NCI-H748 (cell line): ENCODE measurements around the gene COL1A2.

ENCODE experiments used
- DNase-seq: peaks from one replicate; lab custom pipeline; 2025; ENCODE audit not compliant: unreplicated experiment; lab: John Stamatoyannopoulos, UW

COL1A2 gene

GRCh38 chr7:94432817-94433216 lies 38.1 kb downstream of the COL1A2 start:
- no peak for DNase-seq

DNA sequence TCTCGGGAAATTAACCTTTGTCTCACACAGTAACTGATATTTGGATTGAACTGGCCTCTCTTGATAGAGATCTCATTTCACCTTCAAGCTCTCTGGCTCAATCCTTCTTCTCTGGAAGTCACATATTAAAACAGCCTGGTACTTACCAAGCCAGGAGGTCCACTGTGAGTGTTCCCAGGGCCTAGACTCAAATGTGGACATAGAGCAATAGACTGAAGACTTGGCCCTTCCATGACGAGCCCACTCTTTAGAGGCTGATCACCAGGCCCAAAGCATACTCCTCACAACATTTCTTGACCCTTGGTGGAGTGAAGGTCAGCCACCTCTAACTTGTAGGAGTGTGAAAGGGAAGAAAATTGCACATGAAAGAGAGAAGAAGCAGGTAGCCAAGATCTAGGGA lies 38.5 kb downstream of the COL1A2 start:
- DNase-seq = no peak

DNA sequence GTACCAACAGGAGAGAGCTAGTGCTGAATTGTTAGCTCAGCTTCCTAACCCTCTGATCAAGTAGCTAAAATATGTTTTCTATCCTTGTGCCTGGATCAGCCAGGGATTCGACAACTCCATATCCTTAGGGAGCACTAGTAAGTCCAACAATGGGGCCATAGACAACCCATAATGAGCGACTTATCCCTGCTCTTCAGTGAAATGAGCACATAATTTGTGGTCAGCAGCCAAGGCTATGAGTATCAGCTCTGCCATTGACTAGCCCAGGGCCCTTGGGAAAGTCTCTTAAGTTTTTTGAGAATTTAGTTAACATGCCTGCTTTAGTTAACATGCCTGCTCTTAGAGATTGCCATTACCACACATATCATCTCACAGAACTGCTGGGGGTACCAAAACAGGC lies 39.3 kb downstream of the COL1A2 start:
- DNase-seq = no peak

- DNase-seq = peak; percentile 79
These were observed 41.4 kb downstream of the COL1A2 start for GRCh38 chr7:94436018-94436604.

DNA sequence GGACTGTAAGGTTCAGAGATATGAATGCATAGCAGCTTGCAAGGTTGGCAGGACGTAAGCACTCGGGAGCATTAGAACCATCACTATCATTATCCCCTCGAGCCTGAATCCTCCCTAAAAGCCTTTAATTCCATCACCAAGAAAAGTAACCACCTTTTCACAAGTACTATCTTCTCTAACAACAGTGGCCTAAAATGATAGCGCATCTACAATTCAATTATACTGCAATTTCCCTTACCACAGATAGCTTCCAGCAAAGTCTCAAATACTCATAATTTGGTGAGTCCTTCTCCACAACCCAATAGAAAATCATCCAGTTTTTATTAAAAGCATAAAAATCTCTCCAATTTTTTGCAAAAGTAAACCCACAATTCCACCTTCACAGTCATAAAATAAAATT lies 42.0 kb downstream of the COL1A2 start:
- no peak for DNase-seq

GRCh38 chr7:94439893-94440381 lies 45.2 kb downstream of the COL1A2 start:
- DNase-seq = peak; percentile 41

- DNase-seq = peak; percentile 75
These were observed 45.9 kb downstream of the COL1A2 start for GRCh38 chr7:94440451-94441039.

- no peak for DNase-seq
These were observed 46.4 kb downstream of the COL1A2 start for GRCh38 chr7:94441138-94441537.

GRCh38 chr7:94442639-94443038 lies 47.9 kb downstream of the COL1A2 start:
- no peak for DNase-seq

GRCh38 chr7:94444813-94445212 lies 50.1 kb downstream of the COL1A2 start:
- DNase-seq = peak; percentile 75

DNA sequence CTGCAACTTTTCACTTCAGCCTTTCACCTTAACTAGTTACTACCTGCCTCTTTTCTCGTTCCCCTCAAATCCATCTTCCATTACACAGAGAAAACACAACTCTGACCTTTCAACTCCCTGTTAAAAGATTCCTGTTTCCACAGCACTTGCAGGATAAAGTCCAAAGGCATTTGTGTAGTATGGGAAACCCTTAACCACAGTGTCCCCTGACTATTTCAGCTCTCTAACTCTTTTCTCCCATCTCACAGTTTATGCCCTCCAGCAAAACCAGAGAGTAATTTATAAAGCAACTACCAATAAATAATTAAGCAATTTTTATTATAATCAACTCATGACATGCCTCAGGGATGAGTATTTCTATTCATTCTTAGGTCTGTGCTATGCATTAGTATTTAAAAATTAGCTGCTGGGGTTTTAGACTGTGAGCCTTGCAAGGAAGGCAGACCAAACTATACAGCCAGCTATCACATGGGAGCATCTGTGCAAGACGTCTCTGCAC lies 51.0 kb downstream of the COL1A2 start:
- peak; percentile 27 for DNase-seq

DNA sequence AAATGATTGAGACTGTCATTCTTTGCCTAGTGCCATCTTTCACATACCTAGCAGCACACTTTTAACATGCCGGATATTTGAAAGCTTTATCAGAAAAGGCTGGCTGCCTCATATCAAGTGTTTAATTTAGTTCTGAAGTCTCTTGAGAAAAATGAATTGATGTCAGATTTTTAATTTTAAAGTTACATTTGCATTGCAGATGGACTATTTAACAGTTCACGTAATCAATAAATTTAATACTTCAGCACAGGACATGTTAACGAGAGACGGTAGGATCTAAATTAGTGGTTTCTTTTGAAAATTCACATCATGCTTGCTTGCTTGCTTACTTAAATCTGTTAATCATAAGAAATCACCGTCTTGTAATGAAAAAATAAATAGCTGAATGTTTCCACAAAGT lies 51.6 kb downstream of the COL1A2 start:
- no peak for DNase-seq

DNA sequence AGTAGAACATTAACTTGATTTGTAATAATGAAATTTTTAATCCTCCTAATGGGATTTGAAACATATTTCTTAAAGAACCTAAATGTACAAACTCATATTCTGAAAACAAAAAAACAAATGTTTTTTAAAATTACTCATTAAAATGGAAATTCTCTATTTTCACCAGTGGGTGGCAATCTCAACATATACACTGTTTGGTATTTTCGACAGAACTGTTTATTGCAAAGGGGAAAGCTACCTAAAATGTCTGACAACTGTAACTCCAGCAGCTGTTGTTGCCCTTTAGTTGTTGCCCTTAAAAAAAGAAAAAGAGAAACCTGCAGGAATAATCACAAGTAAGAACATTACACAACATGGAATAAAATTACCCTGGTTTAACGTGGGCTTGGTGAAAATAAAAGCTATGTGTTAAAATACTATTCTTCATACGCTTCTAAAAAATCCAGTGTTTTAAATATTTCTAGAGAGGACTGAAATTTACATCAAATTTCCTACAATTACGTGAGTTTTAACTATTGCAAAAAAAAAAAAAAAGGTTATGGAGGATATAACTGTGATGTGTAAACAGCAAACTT lies 54.5 kb downstream of the COL1A2 start:
- DNase-seq = peak; percentile 83

GRCh38 chr7:94450044-94450697 lies 55.5 kb downstream of the COL1A2 start:
- peak; percentile 25 for DNase-seq

DNA sequence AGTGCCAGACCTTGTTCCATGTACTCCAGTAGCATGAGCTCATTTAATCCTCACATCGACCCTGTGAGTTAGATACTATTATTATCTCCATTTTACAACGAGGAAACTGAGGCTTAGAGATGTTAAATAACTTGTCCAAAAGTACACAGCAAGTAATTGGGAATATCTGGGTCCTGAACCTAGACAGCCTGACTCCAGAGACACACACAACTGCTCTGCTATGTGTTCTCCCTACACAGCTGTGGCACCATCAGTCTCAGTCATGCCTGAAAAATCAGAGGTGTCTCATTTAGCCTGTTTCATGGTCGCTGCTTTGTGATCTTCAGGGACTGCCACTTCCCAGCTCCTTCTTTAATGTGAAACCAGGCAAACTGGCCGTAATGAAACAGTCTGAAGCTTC lies 56.5 kb downstream of the COL1A2 start:
- peak; percentile 24 for DNase-seq

DNA sequence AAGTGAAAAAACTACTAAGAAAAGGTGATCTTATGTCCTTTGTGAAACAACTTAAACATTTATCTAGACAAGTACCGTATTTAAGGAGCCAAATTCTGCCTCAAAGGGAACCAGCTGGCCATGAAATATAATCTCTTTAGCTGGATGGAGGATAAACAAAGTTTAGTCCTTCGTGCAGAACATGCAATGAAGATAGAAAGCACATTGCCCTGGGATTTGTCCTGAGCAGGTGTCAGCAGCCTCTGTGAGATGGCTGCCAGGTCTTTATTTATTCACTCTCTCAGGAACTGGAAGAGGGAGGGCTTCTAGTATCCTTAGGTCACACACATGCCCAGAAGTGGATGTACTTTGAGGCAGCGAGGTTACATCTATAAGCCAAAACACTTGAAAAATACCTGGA lies 57.5 kb downstream of the COL1A2 start:
- DNase-seq = peak; percentile 93

- no peak for DNase-seq
These were observed 59.2 kb downstream of the COL1A2 start for GRCh38 chr7:94453898-94454297.

- DNase-seq = no peak
These were observed 63.3 kb downstream of the COL1A2 start for GRCh38 chr7:94458041-94458440.

- DNase-seq = no peak
These were observed 71.8 kb downstream of the COL1A2 start for GRCh38 chr7:94466516-94466915.

DNA sequence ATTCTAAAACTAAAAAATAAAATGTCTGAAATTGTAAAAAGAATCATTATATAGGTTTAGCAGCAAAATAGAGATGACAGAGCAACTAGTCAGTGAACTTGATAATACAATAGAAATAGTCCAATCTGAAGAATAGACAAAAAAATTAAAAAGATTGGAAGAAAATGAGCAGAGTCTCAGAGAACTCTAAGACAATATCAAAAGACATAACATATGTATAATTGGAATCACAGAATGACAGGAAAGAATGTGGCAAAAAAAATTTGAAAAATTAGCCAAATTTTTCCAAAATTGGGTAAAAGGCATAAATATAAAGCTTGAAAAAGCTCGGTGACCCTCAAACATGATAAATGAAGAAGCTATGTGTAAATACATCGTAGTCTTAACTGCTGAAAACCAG lies 76.9 kb downstream of the COL1A2 start:
- DNase-seq = no peak

- DNase-seq = no peak
These were observed 77.9 kb downstream of the COL1A2 start for GRCh38 chr7:94472608-94473007.

DNA sequence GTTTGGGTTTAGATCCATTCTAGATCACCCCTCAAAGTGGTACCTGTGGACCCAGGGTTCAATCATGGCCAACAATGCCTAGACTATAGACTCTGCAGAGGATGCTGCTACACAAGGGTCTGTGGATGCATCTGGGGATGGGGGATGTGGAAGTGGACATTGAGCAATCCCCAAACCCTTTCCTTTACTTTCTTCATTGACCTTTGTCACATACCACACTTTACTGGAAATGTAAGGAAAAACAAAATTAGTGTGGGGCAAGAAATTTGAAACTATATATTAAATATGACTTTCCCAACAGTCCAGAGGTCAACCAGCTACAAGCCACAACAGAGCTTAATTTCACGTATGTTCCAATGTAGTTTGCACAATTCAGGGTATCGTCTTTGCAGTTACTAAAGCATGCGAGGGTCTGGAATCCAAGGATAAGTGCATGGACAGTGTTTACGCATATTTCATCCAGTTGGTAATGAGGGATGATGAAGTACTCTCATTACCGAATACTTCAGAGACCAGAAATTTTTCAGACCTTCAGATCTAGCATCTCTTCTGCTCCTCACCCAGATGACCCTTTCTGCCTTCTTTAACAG lies 81.7 kb downstream of the COL1A2 start:
- no peak for DNase-seq
